ENCODE results near the gene KCNJ12. TPM values are rescaled to one million over a fixed set of nuclear protein-coding genes. Genes with fewer than 3 reads are reported as not detected.

Gene KCNJ12
- polyA plus RNA-seq, 2 of the 4 experiments (the other 2 are of a cell fraction): 0.34 to 0.44 TPM

DNA sequence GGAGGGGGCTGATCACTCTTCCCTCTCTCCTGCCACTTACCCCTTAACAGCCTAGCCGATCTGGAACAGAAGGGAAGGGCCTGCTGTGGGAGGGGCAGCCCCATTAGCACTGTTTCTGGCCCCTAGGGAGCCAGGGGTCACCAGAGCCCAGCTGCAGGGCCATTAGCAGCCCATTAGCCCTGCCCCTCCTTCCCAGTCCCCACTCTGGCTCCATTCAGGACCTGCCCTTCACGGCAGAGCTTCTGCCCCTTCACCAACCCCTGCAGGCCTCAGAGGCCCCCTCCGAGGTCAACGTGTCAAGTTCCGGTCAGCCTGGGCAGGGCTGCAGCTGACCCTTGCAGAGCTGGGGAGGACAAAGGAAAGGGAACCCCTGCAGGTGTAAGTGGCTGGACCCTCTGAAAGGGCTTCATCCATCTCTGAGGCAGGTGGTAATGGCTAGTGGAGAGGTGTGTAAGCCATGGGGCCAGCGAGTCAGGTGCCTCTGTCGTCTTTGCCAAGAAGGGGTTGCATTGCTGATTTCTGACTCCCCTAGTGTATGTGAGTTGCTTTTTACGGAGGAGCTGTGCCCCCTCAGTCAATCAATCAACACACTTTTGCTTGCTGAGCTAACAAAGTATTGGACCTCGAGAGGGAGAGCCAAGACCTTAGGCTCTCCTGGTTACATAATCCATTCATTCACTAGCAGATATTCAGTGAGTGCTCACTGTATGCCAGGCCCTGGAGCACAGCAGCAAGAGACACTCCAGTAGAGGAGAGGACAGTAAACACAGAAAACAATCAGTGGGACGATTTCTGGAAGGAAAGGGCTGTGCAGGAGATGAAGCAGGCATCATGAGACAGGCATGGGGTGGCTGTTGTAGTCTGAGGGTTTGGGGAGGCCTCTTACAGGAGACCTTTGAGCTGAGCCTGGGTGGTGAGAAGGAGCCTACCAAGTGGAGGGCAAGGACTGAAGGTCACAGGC is 18.2 kb upstream of the KCNJ12 start:
- H3K27ac ChIP-seq: no peak overlapping the region; a peak in 1 of 6 replicates
- peaks cover 11% of the 10 kb centered on the region; the same call in 1 of the 3 replicates for H3K4me1 ChIP-seq
- no peak for FAIRE-seq
- POLR2A ChIA-PET: no interaction called here
- peak in 1 of 2 experiments; percentile 10; a peak in 2 of 6 replicates for ATAC-seq
- no peak overlapping the region for H3K4me3 ChIP-seq
- DNase-seq (ENCODE audit: low read depth in 1 of 2, low spot score in 1 of 2): no peak
- TF ChIP-seq RFX5 (IDR thresholded peaks at IDR 0.05) (no peak), ZSCAN20 (CRISPR knock-in tag; IDR thresholded peaks at IDR 0.05) (no peak), RNF2 (IDR thresholded peaks at IDR 0.05; ENCODE audit: borderline replicate concordance, low read depth) (no peak), SMC3 (IDR thresholded peaks at IDR 0.05) (no peak), KDM1A (IDR thresholded peaks at IDR 0.05; ENCODE audit: low read depth) (no peak), JUNB (IDR thresholded peaks at IDR 0.05) (no peak), FOSB (CRISPR knock-in tag; IDR thresholded peaks at IDR 0.05) (no peak), EHMT2 (IDR thresholded peaks at IDR 0.05; ENCODE audit: low read depth) (no peak), FOSL2 (IDR thresholded peaks at IDR 0.05) (no peak), FOSL2 (CRISPR knock-in tag; IDR thresholded peaks at IDR 0.05) (no peak), RAD21 (conservative IDR thresholded peaks at IDR 0.05 in 1 of 2, IDR thresholded peaks at IDR 0.05 in 1 of 2) (no peak), POLR2A (IDR thresholded peaks at IDR 0.05; ENCODE audit: low read length) (no peak), SREBF2 (IDR thresholded peaks at IDR 0.05) (no peak), PHF8 (IDR thresholded peaks at IDR 0.05; ENCODE audit: borderline replicate concordance, low read depth) (no peak), MAZ (IDR thresholded peaks at IDR 0.05; ENCODE audit: borderline replicate concordance, low read depth, low read length) (no peak), REST (IDR thresholded peaks at IDR 0.05) (no peak), CBX2 (IDR thresholded peaks at IDR 0.05; ENCODE audit: borderline replicate concordance, low read depth) (no peak), CEBPB (IDR thresholded peaks at IDR 0.05) (no peak), PBX3 (IDR thresholded peaks at IDR 0.05) (no peak)
- TF ChIP-seq, protein P1, sequence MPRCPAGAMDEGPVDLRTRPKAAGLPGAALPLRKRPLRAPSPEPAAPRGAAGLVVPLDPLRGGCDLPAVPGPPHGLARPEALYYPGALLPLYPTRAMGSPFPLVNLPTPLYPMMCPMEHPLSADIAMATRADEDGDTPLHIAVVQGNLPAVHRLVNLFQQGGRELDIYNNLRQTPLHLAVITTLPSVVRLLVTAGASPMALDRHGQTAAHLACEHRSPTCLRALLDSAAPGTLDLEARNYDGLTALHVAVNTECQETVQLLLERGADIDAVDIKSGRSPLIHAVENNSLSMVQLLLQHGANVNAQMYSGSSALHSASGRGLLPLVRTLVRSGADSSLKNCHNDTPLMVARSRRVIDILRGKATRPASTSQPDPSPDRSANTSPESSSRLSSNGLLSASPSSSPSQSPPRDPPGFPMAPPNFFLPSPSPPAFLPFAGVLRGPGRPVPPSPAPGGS (IDR thresholded peaks at IDR 0.05): no peak
- no peaks in the 10 kb centered on the region for H3K9me3 ChIP-seq
- WGBS (ENCODE audit: missing lambda C conversion rate): 63% methylated on average over 10 of the region's 10 CpGs
- CTCF ChIA-PET: interaction anchor here (0.6 to 2.4 kb wide), 5 partner anchors 11 to 258 kb away, joined by 3 to 11 read pairs (median 3); partner anchors contain the start of gene KCNJ12
- H3K4me2 ChIP-seq: no peak overlapping the region

Data from A549 (cell line).